Measurements from ENCODE around the gene IL18. TPM values are rescaled to one million over a fixed set of nuclear protein-coding genes. Genes with fewer than 3 reads are reported as not detected.
"Not testable (repeated sequence)": the region's sequence is repeated elsewhere in the genome, so short reads cannot be mapped to it uniquely, and the experiment has no call there.

The IL18 gene
- 1 to 10 TPM; 6.2 to 9.5 (median 9.3) TPM for polyA plus RNA-seq (ENCODE audit: insufficient read length in 3 of 3)

DNA sequence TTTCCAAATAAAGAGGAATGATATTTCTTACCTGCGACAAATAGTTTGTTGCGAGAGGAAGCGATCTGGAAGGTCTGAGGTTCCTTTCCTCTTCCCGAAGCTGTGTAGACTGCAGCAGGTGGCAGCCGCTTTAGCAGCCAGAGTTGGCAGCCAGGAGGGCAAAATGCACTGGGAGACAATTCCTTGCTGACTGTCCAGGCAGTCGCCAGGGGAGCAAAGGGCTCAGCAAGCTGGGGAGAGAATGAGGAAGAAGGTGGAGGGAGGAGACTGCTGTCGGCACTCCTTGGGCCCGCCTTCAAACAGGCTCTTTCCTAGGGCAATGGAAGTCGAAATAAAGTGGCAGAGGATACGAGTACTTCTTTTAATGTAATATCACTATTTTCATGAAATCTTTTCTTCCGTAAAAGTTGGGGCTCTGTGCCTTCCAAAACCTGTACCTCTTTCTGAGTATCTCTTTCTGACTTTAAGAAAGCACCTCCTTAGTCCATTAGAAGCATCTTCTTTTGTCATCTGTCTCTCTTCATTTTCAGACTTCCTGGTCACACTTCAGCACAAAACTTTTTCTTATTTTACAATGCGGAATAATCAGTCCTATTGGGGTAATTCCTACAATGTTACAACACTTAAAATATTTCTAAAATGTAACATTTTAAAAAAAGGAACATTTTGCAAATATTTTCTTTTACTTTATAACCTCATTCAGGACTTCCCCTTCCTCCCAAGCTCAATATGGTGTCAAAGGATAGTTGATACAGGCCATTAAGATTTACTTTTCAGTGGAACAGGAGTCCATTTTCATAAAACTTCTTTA, at the start of gene IL18:
Gene IL18 (minus strand): TSS at position 220 of the 811 bp plus-strand sequence. CDS start 9,041 bp downstream, outside the sequence.
- DNase-seq (ENCODE audit: low read depth in 3 of 3, low spot score in 2 of 3): no peak

DNA sequence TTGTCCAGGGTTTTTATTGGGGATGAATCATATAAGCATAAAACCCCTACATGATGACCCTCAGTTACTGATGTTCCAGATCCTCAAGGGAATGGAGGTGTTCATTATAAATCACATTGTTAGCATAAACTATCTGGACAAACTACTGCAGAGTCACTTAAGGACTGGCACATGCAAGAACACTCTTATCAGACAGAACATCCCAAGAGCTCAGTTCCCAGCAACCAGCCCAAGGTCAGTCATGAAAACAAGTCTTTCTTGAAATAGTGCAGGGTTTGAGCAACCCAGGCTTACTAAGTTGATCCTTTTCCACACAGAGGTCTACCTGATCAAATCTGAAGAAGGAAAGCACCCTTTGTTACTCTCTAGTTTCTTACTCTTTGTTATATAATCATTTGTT, 48.8 kb upstream of the IL18 start:
- no peak for DNase-seq (ENCODE audit: low read depth in 3 of 3, low spot score in 2 of 3)

DNA sequence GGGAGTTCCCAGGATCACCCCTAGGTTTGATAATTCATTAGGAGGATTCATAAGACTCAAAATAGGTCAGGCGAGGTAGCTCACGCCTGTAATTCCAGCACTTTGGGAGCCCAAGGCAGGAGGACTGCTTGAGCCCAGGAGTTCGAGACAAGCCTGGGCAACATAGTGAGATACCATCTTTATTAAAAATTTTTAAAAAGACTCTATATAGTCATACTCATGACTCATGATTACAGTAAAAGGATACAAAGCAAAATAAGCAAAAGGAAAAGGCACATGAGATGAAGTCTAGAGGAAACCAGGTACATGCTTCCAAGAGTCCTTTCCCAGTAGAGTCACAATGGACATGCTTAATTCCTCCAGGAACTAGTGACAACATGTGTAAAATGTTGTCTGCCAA, 48.4 kb upstream of the IL18 start:
- DNase-seq (ENCODE audit: low read depth in 3 of 3, low spot score in 2 of 3): no peak

DNA sequence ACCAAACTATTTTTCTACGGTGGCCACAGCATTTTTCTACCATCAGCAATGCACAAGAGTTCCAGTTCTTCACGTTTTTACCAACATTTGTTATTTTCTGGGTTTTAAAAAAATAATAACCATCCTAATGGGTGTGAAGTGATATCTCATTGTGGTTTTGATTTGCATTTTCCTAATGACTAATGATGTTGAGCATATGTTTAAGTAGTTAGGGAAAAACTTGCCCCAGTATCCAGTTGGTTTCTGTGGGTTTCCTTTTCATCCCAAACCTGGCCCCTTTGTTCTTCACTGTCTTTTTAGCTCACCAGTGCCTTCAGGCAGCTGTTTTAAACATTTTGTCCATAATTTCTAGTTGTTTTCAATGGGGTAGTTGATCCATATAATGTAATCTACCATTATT, 47.6 kb upstream of the IL18 start:
- DNase-seq (ENCODE audit: low read depth in 3 of 3, low spot score in 2 of 3): no peak

DNA sequence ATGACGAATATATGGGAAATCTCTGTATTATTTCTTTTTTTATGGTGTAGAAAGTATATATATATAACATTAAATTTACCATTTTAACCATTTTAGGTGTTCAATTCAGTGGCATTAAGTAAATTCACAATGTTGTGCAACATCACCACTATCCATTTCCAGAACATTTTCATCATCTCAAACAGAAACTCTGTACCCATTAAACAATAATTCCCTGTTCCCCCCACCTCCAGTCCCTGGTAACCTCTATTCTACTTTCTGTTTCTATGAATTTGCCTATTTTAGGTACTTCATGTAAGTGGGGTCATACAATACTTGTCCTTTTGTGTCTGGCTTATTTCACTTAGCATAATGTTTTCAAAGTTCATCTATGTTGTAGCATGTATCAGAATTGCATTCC, 47.0 kb upstream of the IL18 start:
- DNase-seq (ENCODE audit: low read depth in 3 of 3, low spot score in 2 of 3): no peak

DNA sequence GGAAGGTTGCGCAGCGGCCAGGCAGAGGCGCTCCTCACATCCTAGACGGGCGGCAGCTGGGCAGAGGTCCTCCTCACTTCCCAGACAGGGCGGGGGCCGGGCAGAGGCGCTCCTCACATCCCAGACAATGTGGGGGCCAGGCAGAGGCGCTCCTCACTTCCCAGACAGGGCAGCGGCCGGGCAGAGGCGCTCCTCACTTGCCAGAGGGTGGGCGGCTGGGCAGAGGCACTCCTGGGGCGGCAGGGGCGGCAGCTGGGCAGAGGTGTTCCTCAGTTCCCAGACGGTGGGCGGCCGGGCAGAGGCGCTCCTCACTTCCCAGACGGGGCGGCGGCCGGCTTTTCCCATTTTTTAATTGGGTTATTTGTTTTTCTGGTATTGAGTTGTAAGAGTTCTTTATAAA, 42.2 kb upstream of the IL18 start:
- DNase-seq (ENCODE audit: low read depth in 3 of 3, low spot score in 2 of 3): no peak

DNA sequence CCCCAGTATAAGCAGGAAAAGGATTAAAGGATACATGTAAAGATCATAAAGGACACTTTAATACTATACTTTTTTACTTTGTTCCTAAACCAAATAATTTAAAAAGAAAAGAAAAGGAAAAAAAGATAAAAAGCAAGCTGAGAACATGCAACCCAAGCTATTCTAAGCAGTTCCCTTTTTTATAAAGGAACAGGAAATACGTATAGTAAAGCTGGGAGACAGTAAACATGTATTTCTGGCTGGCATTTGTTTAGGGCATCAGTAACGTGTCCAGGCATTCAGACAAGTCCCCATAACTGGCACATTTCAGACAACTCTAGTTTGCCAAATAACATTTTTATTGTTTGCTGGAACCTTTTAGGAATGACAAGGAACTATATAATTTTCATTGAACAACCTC, 36.4 kb upstream of the IL18 start:
- DNase-seq (ENCODE audit: low read depth in 3 of 3, low spot score in 2 of 3): no peak

DNA sequence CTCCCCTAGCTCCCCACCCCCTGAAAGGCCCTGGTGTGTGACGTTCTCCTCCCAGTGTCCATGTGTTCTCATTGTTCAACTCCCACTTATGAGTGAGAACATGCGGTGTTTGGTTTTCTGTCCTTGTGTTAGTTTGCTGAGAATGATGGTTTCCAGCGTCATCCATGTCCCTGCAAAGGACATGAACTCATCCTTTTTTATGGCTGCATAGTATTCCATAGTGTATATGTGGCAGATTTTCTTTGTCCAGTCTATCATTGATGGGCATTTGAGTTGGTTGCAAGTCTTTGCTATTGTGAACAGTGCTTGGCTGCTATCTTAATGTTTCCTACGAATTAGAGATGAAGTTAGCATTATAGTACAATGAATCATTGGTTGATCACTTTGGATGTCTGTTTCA, 35.2 kb upstream of the IL18 start:
- not testable (repeated sequence) for DNase-seq (ENCODE audit: low read depth in 3 of 3, low spot score in 2 of 3)

DNA sequence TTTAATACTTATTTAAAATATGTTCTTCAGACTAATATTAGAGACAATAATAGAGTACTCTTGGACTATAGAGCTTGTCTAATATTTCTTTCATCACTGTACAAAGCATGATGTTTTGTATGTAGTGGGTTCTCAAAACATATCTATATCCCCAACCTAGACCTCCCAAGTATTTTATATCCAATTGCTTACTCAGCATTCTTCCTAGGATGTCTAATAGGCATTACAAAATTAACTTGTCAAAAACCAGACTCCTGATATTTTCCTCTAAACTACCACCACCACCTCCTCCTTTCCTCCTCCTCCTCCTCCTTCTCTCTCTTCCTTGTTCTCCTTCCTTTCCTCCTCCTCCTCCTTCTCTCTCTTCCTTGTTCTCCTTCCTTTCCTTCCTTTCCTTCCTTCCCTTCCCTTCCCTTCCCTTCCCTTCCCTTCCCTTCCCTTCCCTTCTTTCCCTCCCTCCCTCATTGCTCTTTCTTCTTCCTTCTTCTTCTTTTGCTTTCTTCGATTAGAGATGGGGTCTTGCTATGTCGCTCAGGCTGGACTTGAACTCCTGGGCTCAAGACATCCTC, 32.7 kb upstream of the IL18 start:
- no peak for DNase-seq (ENCODE audit: low read depth in 3 of 3, low spot score in 2 of 3)

DNA sequence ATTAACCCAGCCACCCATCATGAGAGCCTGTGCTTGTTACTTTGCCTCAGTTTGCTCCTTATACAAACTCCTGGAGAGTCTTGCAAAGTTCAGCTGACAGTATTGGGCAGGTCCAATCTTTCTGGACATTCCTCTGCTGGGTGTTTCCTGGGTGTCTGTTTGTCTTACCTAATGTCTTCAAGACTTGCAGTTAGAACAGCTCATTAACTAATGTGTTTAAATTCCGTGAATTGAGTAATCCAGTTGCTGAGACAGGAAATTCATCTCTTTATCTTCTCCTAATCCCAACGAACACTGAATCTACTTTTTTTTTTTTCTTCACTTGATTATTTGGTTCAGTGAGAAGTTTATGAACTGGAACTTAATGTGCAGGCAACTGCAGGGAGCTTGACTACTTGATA, 32.1 kb upstream of the IL18 start:
- DNase-seq (ENCODE audit: low read depth in 3 of 3, low spot score in 2 of 3): no peak

DNA sequence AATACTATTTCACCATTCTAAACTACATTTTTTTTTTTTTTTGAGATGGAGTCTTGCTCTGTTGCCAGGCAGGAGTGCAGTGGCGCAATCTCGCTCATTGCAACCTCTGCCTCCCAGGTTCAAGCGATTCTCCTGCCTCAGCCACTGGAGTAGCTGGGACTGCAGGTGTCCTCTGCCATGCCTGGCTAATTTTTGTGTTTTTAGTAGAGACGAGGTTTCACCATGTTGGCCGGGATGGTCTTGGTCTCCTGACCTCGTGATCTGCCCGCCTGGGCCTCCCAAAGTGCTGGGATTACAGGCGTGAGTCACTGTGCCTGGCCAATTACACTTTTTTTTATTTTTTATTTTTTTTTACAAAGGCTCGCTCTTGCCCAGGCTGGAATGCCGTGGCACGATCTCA, 31.2 kb upstream of the IL18 start:
- not testable (repeated sequence) for DNase-seq (ENCODE audit: low read depth in 3 of 3, low spot score in 2 of 3)

DNA sequence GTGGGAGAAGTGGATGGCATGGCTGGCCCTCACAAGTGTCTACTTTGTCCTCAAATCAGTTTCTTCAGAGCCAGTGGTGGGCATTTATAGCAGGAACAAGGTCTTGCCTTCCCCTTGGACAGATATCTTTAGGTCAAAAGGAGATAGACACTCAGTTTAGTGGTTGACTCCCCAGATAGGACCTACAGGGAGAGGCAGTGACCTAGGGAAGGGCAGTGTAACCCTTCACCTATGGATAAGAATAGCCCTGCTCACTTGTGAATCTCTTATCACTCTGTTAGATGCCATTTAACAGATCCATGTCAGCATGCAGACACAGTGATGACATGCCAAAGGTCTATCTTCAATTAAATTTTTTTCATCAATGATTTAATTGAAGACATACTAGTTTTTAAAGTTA, 22.4 kb upstream of the IL18 start:
- DNase-seq (ENCODE audit: low read depth in 3 of 3, low spot score in 2 of 3): no peak

DNA sequence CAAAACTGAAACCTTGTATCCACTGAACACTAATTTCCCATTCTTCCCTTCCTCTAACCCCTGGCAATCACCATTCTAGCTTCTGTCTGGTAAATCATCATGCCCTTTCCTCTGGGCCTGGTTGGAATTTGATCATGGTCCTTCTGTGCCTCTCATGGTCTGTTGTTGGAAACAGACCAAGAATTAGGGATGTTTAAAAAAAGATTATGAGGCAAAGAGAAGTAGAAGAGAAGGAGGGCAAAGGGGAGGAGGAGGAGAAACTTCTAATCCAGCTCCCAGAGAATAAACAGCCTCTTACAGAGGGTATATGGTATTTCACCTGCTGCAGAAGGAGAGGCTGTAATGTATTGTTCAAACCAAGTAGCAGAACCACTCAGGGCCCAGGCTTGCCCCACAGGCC, 22.0 kb upstream of the IL18 start:
- no peak for DNase-seq (ENCODE audit: low read depth in 3 of 3, low spot score in 2 of 3)

DNA sequence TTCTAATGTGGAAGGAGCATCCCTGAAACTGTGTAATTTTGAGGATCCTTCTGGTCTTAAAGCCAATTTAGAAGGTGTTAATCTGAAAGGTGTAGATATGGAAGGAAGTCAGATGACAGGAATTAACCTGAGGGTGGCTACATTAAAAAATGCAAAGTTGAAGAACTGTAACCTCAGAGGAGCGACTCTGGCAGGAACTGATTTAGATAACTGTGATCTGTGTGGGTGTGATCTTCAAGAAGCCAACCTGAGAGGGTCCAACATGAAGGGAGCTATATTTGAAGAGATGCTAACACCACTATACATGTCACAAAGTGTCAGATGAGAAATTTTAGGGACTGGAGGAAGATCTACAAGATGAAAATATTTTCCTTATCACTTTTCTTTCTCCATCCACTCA, 19.0 kb upstream of the IL18 start:
- no peak for DNase-seq (ENCODE audit: low read depth in 3 of 3, low spot score in 2 of 3)

DNA sequence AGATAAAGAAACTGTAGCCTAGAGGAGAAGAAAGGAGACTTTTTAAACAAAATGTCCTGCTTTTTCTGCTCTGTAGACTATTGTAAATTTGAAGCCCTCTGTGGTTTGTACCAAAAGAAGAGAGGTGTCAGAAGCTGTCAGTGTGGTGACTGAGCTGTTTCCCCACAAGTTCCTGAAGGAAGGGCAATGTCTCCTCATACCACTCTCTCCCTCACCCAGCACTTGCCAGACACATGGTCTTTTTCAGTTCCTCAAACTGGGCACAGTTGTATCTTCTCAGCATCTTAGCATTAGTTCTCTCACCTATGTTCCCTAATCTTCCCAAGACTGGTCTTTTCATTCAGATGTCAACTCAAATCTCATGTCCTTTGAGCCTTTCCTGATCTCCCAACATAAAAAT, 15.7 kb upstream of the IL18 start:
- no peak for DNase-seq (ENCODE audit: low read depth in 3 of 3, low spot score in 2 of 3)

DNA sequence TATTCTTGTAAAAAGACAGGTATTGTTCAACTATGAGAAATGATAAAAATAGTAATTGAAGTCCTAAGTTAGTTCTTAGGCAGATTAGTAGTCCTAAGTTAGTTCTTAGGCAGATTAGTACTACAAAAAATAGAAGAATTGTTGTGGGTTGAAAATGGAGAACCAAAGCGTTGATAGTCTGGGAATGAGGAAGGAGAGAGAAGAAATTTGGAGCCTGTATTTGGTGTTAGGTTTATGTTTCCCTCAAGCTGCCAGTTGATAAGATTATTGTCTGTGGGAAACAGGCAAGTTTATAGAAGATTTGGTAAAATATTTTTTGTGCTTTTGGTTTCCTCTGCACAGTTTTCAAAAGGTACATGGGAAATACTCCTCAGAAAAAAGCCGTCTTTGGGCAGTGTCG, 15.0 kb upstream of the IL18 start:
- DNase-seq (ENCODE audit: low read depth in 3 of 3, low spot score in 2 of 3): no peak

DNA sequence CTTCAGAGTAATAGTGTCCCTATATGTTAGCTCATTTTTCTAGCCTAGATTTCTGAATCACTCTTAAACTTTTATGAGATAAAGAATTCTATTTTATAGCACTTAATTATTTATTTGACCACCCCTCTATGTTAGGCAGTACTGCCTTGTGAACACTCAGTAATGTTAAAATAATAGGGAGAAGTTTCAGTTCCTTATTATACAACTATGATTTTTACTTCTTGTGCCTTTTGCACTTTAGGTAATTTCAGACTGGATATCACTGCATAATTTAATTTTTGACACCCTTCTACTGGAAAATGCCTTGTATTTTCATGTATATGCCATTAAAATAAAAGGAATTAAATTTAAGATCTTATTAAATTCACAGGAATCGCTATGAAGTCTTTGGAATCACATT, 14.5 kb upstream of the IL18 start:
- no peak for DNase-seq (ENCODE audit: low read depth in 3 of 3, low spot score in 2 of 3)

DNA sequence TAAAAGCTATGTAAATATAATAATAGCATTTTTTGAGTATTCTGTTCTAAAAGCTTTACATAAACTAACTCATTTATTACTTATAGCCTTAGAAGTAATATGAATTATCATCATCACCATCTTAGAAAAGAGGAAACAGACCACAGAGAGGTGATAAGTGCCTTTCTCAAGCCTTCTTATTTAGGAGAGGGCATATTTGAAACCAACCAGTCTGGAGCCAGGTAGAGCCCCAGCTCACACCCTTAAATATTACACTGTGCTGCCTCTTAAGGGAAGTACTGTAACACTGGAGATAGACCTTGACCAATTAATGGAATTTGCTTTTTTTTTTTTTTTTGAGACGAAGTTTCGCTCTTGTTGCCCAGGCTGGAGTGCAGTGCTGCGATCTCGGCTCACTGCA, 13.7 kb upstream of the IL18 start:
- no peak for DNase-seq (ENCODE audit: low read depth in 3 of 3, low spot score in 2 of 3)

DNA sequence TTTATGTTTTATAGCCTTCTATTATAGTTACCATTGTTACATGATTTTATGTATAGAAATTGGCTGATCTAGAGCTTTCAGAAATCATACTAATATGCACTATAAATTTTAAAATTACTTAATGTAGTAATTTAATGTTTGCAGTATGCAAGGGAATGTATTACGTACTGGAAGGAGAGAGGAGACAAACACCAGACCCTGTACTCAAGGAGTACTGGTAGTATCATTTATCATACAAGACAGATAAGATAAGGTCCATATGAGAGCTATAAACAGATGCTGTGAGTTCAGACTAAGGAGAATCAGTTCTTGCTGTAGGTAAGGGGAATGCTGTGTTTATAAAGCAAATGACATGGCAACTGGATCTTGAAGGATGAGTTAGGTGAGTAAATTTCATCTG, 12.2 kb upstream of the IL18 start:
- no peak for DNase-seq (ENCODE audit: low read depth in 3 of 3, low spot score in 2 of 3)

DNA sequence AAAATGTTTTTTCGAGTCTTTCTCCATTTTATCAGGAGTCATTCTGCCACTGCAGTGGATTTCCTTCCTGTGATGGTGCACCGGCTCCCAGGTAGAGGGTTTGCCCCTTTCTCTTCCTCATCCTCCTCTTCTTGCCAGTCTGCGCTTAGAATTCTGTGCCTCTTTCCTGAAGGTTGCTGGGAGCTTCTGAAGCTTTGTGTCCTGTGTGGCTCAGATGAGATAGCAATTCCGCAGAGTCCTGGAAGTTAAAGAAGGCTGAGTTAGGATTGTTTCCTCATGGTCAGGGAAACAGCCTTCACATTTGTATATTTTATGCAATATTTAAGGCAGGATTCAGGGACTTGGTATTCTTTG, 11.7 kb upstream of the IL18 start:
- DNase-seq (ENCODE audit: low read depth in 3 of 3, low spot score in 2 of 3): no peak

DNA sequence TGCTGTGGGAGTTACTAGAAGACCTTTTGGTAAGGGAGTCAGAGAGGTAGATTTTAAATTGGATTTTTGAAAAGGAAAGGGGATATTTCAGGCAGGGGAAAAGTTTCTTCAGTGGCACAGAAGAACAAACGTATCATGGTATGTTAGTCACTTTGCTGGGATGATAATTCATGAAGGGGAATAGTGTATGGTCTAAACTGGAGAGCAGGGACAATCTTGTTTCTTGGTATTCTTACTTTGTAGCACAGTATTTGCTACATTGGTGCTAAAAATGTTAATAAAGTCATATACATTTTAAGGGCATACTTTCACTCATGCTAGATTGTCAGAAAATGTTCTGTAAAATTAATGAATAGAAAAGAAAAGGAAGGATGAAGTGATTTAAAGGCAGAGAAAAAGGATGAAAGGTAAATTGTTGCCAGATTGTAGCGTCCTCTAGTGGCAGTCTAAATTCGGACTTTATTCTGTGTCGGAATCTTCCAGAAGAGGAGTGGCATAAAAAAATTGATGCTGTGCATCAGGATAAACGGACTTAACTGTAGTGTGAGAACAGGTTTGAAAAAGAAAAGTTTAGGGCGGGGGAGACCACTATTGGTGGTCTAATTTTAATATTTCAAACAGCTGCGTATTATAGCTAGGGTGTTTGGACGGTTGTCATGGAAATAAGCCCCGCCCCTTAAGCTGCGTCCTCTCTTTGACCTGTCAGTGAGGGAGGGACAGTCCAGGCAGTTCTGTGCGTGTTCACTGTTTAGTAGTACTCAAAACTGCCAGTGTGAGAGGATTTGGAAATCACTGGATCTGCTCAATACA, 11.1 kb upstream of the IL18 start, which contains the start of gene BCO2:
Gene BCO2 (plus strand): TSS at position 724 of the 810 bp plus-strand sequence. CDS start 90 bp downstream, outside the sequence.
- peak; percentile 78 to 86 (median 80) for DNase-seq (ENCODE audit: low read depth in 3 of 3, low spot score in 2 of 3)

DNA sequence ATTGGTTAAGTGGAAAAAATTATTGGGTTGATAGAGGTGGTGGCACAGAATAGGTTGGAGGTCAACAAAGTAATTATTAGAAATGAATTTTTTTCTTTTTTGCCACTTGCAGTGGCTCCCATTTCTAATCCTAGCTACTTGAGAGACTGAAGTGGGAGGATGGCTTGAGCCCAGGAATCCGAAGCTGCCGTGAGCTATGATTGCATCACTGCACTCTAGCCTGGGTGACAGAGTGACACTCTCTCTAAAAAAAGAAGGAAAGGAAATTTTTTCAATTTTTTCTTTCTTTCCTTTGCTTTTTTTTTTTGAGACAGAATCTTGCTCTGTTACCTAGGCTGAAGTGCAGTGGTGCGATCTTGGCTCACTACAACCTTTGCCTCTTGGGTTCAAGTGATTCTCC, 9.3 kb upstream of the IL18 start:
- DNase-seq (ENCODE audit: low read depth in 3 of 3, low spot score in 2 of 3): no peak

Measured in right renal cortex interstitium (tissue), 3 donors.